GM18499 (cell line): Measurements from ENCODE around the gene F5.
"Not testable (repeated sequence)": the region's sequence is repeated elsewhere in the genome, so short reads cannot be mapped to it uniquely, and the experiment has no call there.

Experiments used
- ATAC-seq: cut with Tn5 transposase; IDR thresholded peaks from one replicate; pipeline ENCODE4 v1.9.1; 2021; ENCODE audit warnings: moderate number of reproducible peaks; ENCODE audit not compliant: insufficient read depth, unreplicated experiment

F5 gene

DNA sequence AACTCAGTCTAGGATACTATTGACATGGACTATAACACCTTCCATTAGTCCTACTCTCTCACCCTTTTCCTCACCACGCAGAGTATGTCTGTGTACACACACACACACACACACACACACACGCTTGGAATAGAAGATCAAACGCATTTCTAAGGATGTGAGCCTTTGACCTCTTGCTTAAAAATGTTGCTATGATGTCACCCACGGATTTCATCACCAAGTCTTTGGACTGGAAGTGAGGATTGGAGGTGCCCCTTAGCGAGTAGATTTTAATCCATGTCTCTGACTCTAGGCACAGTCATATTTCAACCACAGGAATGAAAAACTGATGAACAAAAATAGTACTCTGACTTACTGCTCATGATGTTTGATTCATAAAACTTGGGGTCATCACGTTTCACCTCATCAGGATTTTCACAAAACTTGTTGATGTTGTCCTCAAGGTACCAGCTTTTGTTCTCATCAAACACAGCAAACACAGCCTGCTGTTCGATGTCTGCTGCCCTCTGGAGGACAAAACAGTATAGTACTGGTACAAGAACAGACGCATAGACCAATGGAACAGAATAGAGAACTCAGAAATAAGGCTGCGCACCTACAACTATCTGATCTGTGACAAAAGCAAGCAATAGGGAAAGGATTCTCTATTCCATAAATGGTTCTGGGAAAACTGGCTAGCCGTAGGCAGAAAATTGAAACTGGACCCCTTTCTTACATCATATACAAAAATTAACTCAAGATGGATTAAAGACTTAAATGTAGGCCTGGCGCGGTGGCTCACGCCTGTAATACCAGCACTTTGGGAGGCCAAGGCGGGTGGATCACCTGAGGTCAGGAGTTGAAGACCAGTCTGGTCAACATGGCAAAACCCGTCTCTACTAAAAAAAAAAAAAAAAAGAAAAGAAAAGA lies 39.9 kb downstream of the F5 start:
- ATAC-seq = no peak

DNA sequence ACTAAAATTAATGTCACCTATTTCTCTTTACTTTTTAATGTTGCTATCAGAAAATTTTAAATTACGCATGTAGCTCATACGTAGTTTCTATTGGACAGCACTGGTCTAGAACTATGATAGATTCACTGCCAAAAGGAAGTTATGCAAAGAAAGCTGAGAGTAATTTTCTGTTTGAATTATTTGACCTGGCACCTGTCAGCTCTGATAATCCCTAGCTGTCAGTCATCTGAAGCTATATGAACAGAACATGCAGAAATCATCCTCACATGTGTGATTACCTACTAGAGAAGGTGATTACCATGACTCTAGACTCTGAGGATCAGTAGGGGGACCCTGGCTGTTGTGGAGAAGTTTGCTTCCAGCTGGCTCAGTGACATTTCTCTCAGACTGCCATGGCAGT lies 40.8 kb downstream of the F5 start:
- ATAC-seq = no peak

DNA sequence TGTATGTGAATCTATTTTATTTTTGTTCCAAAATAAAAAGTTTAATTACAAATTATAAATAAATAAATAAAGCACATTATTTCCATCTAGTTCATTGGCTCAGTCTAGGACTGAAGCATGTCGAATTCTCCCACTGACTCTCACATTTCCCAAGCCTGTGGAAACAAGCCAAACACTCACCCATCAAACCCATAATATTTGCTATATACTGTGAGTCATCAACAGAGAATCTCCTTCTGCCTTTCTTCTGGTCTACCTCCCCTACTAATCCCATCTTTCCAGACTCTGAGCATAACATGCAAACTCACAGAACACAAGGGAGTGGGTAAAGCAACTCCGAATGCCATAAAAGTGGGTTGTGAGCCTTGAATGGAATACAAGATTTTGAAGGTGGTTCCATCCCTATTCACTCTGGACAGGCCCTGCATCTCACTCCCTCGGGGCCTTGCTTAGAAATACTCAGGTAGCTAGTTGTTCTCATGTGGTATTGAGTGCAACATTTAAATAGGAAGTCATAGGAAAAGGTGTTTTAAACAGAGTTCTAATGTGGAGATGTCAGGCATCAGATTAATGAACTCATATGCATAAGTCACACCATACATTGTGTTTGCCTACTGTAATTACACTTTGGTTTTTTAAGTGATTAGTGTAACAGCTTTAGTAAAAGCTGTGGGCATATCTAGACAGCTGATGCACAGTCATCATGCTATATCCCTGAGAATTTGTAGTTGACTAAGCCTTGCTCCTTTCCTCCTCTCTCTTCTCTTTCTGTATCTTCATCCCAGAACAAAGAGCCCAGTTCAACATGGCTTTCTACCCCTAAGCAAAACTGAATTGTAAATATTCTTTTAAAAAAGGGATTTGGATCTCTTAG lies 47.0 kb downstream of the F5 start:
- no peak for ATAC-seq

DNA sequence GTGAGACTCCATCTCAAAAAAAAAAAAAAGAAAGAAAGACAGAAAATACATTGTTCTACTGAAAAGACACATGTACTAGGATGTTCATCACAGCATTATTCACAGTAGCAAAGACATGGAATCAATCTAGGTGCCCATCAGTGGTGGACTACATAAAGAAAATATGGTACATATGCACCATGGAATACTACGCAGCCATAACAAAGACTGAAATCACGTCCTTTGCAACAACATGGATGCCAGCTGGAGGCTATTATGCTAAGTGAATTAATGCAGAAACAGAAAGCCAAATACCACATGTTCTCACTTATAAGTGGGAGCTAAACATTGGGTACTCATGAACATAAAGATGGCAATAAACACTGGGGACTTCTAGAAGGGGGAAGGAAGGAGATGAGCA lies 51.6 kb downstream of the F5 start:
- ATAC-seq = no peak

DNA sequence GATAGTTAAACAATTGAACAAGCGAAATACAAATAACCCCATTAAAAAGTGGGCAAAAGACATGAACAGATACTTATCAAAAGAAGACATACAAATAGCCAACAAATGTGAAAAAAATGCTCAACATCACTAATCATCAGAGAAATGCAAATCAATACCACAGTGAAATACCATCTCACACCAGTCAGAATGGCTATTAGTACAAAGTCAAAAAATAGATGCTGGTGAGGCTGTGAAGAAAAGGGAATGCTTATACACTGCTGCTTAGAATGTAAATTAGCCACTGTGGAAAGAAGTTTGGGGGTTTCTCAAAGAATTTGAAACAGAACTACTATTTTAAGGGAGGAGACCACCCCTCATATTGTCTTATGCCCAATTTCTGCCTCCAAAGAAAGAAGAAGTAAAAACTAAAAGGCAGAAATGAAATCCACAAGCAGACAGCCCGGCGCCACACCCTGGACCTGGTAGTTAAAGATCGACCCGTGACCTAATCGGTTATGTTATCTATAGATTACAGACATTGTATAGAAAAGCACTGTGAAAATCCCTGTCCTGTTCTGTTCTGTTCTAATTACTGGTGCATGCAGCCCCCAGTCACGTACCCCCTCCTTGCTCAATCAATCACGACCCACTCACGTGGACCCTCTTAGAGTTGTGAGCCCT lies 52.6 kb downstream of the F5 start:
- ATAC-seq = not testable (repeated sequence)

DNA sequence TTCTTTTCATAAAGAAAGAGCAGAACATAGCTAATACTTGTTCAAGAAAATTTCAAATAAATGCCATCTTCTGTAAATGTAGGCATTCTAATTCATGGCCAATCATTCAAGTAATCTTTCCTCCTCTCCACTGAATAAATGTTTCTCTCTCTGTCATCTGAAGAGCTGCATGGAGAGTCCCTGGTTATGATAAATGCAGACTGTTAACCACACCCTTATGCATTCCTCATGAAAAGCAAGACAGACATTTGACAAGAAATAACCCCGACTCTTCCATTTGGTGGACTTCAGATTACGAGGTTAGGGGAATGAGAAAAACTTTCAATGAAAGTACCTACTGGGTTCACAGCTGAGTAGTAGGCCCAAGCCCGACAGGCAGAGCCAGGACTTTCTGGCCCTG lies 55.8 kb downstream of the F5 start:
- ATAC-seq = no peak

DNA sequence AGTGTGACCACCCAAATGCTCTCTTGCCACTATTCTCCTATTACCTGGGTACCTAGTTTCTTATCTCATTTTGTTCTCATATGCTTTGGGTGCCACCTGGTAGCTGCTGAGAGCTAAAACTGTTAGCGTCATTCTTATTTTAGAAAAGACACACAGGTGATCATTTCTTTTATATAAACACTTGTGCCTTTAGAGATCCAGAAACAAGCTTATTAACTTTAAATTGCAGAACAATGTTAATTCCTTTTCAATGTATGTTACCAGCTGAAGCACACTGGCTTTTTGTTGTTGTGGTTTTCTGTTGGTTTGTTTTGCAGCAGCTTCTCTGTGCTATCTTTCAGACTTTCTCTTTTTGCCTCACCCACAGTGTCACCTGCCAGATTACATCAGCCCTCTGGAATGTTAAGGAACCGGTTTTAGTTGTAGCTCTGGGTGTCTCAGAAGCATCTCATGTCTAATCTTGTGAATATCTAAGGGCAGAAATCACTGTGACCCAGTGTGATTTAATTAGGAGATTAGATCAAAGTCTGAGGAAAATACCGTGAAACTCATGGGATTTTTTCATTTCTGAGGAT lies 57.1 kb downstream of the F5 start:
- ATAC-seq = no peak

DNA sequence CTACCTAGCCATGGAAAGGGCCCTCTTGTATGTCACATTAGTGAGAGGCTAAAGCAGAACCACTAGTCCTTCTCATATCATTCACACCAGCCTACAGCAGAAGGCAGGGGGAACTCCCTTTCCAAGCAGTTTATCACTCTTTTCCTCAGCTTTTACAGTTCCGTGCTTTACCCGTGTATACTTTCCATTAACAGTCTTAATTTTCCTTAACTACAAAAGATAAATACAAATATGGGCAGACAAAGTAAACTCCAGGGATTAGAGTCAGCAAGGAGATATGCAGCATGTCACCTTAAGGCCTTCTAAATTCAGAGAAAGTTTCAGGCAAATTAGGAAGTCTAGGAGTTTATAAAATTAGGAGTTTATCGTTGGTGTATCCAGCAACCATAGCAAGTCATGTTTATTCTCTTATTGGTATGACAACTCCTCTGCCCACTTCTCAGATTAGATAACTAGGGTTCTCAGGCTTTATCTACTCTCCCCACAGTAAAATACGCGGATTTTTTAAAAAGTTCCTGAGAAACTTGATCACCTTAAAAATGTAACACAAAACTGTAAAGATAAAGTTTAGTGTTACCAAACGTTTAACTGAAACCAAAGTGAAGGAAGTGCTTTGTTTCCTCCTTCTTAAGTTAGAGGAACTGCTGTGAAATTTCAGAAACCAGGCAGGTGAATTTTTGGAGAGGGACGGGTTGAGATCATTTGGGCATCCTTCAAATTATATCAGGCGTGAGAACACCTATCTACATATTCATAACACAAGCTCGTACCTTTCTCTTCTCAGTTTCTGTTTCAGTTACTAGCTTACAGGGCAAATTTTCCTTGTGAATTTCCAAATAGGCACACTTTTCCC lies 57.8 kb downstream of the F5 start:
- no peak for ATAC-seq

DNA sequence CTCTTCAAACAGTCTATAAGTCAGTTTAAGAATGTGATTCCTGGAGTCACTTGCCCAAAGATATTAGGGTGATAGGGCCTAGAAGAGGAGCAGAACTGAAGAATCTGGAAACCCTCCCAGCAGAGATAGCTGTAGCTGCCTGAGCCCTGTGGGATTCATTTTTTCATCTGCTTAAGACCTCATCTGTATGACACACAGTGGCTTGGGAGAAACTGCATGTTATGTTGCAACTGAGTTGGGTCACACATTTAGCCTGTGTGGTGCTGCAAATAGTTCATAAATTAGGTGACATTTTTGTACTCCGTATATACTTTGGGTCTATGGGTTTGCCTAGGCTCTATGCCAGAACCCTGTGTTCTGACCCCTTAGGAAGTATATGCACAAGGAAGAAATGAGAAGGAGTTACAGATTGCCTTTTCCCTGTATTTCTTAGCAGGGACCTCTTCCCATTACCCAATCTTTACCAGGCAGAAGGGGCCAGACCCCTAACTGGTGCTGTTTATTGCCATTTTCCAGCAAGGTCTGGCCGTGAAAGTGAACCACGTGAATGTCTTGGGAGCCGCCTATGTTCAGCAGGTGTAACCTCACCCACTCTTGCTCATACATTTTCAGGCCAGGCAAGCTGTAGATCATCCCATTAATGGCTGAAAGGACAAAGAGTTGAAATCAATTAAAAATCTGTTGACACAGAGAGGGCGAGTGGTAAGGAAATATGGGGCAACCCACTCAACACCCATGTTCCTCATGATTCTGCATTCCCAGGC lies 58.6 kb downstream of the F5 start:
- ATAC-seq = no peak

DNA sequence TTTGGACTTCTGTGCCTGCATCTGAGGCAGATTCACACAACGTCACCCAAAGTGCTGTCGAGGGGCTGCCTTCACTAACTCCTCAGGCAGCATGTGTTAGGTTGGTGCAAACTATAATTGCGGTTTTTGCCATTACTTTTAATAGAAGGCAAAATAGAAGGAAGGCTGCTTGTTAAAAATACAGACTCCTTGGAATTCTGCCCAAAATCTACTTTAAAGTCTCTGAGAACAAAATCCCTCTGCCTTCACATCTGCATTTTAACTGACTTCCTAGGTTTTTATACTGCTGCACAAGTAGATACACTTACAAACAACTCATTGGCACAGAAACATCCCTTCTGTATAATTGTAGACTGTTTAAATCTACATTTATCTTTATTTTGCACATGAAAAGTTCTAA lies 59.3 kb downstream of the F5 start:
- ATAC-seq = no peak

DNA sequence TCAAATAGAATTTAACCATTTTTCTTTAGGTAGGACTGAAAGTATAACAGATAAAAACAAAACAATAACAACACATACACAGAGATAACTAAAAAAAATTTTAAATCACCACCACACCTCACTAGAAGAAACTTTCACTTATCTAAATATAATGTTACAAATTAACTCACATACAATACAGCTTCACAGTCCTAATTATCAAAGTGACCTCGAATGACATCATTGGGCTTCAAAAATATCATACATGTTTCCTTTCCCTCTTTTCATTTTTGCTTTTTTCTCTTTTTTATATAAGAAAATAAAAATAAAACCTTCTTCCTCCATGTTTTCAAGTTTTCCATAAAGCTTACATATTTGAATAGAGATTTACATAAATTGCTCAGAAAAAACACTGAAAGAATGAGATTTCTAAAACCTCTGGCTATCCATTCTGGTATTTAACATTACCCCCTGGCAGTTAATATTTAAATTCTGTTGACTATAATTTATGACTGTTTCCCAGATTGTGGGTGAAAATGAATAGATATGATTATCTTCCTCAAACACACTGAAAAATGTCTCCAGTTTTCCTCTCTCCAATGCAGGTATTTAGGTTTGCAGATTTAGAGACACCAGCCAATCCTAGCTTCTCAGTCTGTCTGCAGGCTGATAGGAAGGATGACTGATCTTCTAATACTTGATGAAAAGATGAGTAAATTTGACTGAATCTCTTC lies 60.0 kb downstream of the F5 start:
- no peak for ATAC-seq

DNA sequence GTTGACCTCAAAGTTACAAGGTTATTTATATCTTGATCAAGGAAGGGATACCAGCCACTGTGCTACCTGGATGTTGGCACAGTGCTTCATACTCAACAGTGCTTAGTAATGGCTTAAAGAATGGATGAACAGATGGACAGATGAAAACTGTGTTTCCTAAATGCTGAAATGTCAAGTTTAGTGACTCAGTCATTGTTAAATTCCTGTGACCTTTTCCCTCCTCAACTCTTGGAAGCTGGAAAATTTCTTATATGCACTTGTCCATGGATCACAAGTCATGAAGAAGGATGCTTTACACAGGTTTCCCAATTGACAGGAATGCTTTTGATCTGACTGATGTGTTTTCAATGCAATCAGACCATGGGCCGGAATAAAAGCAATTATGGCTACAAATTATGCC lies 60.9 kb downstream of the F5 start:
- ATAC-seq = no peak

DNA sequence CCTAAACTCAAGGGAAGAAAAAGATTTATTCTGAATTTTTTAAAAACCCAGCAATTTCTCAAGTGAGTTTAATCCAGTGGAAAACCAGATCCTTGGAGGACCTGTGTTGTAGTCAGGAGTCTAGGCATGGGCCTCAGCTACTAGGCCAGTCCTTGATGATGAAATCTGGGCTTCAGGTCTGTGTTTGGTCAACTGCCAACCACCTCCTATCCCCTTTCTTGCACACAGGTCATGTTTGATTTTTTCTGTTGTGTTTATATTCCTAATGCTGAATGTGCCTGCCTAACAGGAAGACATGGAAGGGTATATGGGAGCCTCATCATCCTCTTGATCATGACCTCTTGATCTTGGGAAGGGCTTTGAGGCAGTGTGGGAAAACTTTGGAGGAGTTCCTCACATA lies 62.4 kb downstream of the F5 start:
- ATAC-seq = no peak

DNA sequence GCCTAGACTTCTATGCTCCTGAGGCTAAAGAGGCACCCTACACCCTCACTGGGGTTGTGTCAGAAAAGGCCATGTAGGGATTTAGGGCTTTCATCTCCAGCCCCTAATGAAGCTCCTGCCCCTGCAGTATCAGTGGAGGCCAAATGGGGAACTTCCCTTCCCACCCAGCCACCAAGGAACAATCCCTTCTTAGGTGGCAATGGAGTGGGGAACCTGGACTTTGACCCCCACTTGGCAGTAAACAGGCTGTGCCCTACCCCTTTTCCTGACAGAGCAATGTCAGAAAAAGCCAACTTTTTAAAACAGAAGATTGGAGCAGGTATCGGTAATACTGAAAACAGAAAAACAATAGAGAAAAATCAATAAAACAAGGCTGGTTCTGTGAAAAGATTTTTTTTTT lies 65.1 kb downstream of the F5 start:
- no peak for ATAC-seq

DNA sequence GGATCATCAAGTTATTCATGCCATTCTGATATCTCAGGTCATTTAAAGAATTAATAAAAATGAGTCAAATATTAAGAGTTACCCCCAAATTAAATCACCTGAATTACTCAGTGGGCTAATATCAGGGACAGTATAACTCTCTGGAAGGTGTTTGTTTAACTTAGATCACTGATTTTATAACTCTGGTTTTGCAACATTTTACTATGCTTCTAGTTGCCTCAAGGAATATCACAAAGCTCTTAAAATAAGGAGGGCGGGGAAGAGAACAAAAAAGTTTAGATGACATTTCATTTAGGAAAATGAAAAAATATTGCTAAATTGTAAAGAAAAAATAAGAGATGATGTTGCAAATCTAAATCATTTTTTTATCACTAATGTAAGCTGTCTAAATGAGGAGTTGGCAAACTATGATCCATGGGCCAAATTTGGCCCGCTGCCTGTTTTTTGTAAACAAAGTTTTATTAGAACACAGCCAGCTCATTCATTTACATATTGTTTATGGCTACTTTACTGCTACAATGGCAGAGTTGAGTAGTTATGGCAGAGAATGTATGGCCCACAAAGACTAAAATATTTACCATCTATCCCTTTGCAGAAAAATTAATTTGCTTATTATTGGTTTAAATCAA lies 68.6 kb downstream of the F5 start:
- no peak for ATAC-seq

DNA sequence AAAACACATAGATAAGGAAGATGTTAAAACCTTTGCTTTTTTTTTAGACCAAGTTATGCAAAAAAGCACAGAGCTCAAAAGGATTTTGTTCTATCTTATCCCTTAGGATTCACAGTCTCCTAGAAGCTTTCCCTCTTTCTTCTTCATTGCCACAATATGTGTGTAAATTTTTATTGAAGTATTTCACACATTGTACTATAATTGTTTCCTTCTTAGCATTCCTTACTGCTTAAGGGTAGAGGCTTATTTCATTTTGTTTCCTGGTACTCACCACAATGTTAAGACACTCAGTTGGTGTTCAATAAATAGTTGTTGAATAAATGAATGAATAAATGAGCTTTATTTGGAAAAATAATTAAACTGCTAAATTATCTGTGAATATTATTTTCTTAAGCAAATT lies 70.6 kb downstream of the F5 start:
- no peak for ATAC-seq

DNA sequence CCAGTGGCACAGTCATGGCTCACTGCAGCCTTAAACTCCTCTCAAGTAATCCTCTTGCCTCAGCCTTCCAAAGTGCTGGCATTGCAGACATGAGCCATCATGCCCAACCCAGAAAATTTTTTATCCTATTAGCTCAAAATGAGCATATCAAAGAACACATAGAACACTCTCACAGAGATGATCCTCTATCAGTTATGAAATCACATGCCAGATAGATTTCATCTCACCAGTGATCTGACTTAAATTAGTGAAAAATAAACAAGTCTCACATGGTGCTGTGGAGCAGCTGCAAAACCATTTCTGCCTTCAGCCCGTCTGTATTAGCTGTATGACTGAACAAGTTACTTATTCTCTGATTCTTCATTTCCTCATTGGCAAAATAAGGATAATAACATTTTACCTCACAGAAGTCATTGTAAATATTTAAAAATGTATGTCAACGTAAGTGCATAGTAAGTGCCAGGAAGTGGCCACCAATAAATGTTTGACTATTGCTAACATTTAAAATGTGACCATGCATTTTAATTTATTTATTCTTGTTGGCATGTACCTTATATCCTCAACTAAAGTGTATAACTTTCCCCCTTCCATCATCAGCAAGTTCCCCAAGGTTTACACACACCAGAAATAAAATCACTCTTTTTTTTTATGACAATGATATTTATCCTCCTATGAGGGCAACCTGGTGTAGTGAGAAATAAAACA lies 71.6 kb downstream of the F5 start:
- no peak for ATAC-seq
